ENCODE results near the gene AKAP13.
"Not testable (repeated sequence)": the region's sequence is repeated elsewhere in the genome, so short reads cannot be mapped to it uniquely, and the experiment has no call there.

The AKAP13 gene

GRCh38 chr15:85335193-85335942 lies 45.0 kb upstream of the AKAP13 start:
- DNase-seq (ENCODE audit: low read depth): no peak
- TF ChIP-seq CTCF (IDR thresholded peaks at IDR 0.05; ENCODE audit: control insufficient read depth, insufficient read depth, low read depth, low read length, missing control alignments): no peak
- no peak overlapping the region for H3K4me3 ChIP-seq (ENCODE audit: control insufficient read depth, low read depth, low read length)

GRCh38 chr15:85336880-85337279 lies 43.5 kb upstream of the AKAP13 start:
- no peak for TF ChIP-seq CTCF (IDR thresholded peaks at IDR 0.05; ENCODE audit: control insufficient read depth, insufficient read depth, low read depth, low read length, missing control alignments)
- H3K4me3 ChIP-seq (ENCODE audit: control insufficient read depth, low read depth, low read length): no peak overlapping the region

GRCh38 chr15:85337425-85338074 lies 42.9 kb upstream of the AKAP13 start:
- no peak for TF ChIP-seq CTCF (IDR thresholded peaks at IDR 0.05; ENCODE audit: control insufficient read depth, insufficient read depth, low read depth, low read length, missing control alignments)
- DNase-seq (ENCODE audit: low read depth): no peak
- no peak overlapping the region for H3K4me3 ChIP-seq (ENCODE audit: control insufficient read depth, low read depth, low read length)

More at GRCh38 chr15:85336880-85337279, 43.5 kb upstream of the AKAP13 start:
- no peak for DNase-seq (ENCODE audit: low read depth)

- TF ChIP-seq CTCF (IDR thresholded peaks at IDR 0.05; ENCODE audit: control insufficient read depth, insufficient read depth, low read depth, low read length, missing control alignments): no peak
Measured at GRCh38 chr15:85340321-85340665, 40.1 kb upstream of the AKAP13 start.

GRCh38 chr15:85340852-85341251 lies 39.6 kb upstream of the AKAP13 start:
- no peak overlapping the region for H3K4me3 ChIP-seq (ENCODE audit: control insufficient read depth, low read depth, low read length)
- TF ChIP-seq CTCF (IDR thresholded peaks at IDR 0.05; ENCODE audit: control insufficient read depth, insufficient read depth, low read depth, low read length, missing control alignments): no peak
- DNase-seq (ENCODE audit: low read depth): no peak

More at GRCh38 chr15:85340321-85340665, 40.1 kb upstream of the AKAP13 start:
- no peak overlapping the region for H3K4me3 ChIP-seq (ENCODE audit: control insufficient read depth, low read depth, low read length)
- DNase-seq (ENCODE audit: low read depth): no peak

GRCh38 chr15:85342163-85342562 lies 38.2 kb upstream of the AKAP13 start:
- H3K4me3 ChIP-seq (ENCODE audit: control insufficient read depth, low read depth, low read length); DNase-seq (ENCODE audit: low read depth): not testable (repeated sequence)

- not testable (repeated sequence) for H3K4me3 ChIP-seq (ENCODE audit: control insufficient read depth, low read depth, low read length)
- peak; percentile 89 for DNase-seq (ENCODE audit: low read depth)
Measured at GRCh38 chr15:85343443-85343842, 37.0 kb upstream of the AKAP13 start.

GRCh38 chr15:85344241-85344640 lies 36.2 kb upstream of the AKAP13 start:
- H3K4me3 ChIP-seq (ENCODE audit: control insufficient read depth, low read depth, low read length); DNase-seq (ENCODE audit: low read depth): not testable (repeated sequence)

- not testable (repeated sequence) for H3K4me3 ChIP-seq (ENCODE audit: control insufficient read depth, low read depth, low read length)
- peak; percentile 53 for DNase-seq (ENCODE audit: low read depth)
Measured at GRCh38 chr15:85344653-85345114, 35.7 kb upstream of the AKAP13 start.

GRCh38 chr15:85345196-85345918 lies 35.0 kb upstream of the AKAP13 start:
- not testable (repeated sequence) for DNase-seq (ENCODE audit: low read depth); H3K4me3 ChIP-seq (ENCODE audit: control insufficient read depth, low read depth, low read length)

- H3K4me3 ChIP-seq (ENCODE audit: control insufficient read depth, low read depth, low read length); DNase-seq (ENCODE audit: low read depth): not testable (repeated sequence)
Measured at GRCh38 chr15:85346462-85347084, 33.8 kb upstream of the AKAP13 start.
